Fibroblast of lung (primary cell): ENCODE results near the gene COPE. TPM values are rescaled to one million over a fixed set of nuclear protein-coding genes. Genes with fewer than 3 reads are reported as not detected.

Experiments used
- DNase-seq, 2 donors: peaks; one replicate each; pipeline versions ENCODE4 v3.0.0 to v3.0.0-alpha.2; 2010; ENCODE audit warnings: low read depth in 2 of 2
- H2AFZ ChIP-seq: 2 replicates; pipeline ENCODE4 v1.5.1; 2012; ENCODE audit warnings: low read length, control low read depth, inconsistent platforms
- H3K27ac ChIP-seq: 2 replicates; pipeline ENCODE4 v1.5.1; 2011; ENCODE audit warnings: low read length, control low read depth; ENCODE audit not compliant: insufficient read depth
- H3K27me3 ChIP-seq: 2 replicates; pipeline ENCODE4 v1.5.1; 2011; ENCODE audit warnings: mild to moderate bottlenecking, low read length; ENCODE audit not compliant: control insufficient read depth, insufficient read depth
- H3K36me3 ChIP-seq: 2 replicates; pipeline ENCODE4 v1.5.1; 2011; ENCODE audit warnings: low read length; ENCODE audit not compliant: control insufficient read depth, insufficient read depth
- H3K4me1 ChIP-seq: 2 replicates; pipeline ENCODE4 v1.5.1; 2011; ENCODE audit warnings: low read length; ENCODE audit not compliant: control insufficient read depth, insufficient read depth; ENCODE audit errors: extremely low read depth
- H3K4me2 ChIP-seq: 2 replicates; pipeline ENCODE4 v1.5.1; 2011; ENCODE audit warnings: low read length, control low read depth; ENCODE audit not compliant: insufficient read depth; ENCODE audit errors: extremely low read depth
- H3K4me3 ChIP-seq, 4 experiments: fragments of 200-600 bp in 1 of 4; sonication (generic) in 1 of 4; replicated peaks in 1 of 4; 2 replicates each; pipeline ENCODE4 v1.5.1; 2011 to 2016; ENCODE audit warnings: low read length in 4 of 4, low read depth in 3 of 4, mild to moderate bottlenecking in 3 of 4, control low read depth in 2 of 4, inconsistent platforms in 1 of 4, mixed read lengths in 1 of 4; ENCODE audit not compliant: insufficient read depth in 1 of 4; ENCODE audit errors: control extremely low read depth in 1 of 4
- H3K79me2 ChIP-seq: 2 replicates; pipeline ENCODE4 v1.5.1; 2012; ENCODE audit warnings: mild to moderate bottlenecking, low read length, inconsistent platforms; ENCODE audit not compliant: control insufficient read depth, insufficient read depth
- H3K9ac ChIP-seq: 2 replicates; pipeline ENCODE4 v1.5.1; 2011; ENCODE audit warnings: mild to moderate bottlenecking, low read length, control low read depth; ENCODE audit not compliant: insufficient read depth
- H3K9me3 ChIP-seq: 2 replicates; pipeline ENCODE4 v1.5.1; 2012; ENCODE audit warnings: low read depth, low read length; ENCODE audit not compliant: control insufficient read depth, insufficient read depth
- H4K20me1 ChIP-seq: 2 replicates; pipeline ENCODE4 v1.5.1; 2011; ENCODE audit warnings: low read length; ENCODE audit not compliant: control insufficient read depth, insufficient read depth; ENCODE audit errors: extremely low read depth
- EZH2 ChIP-seq: IDR thresholded peaks from 2 replicates; pipeline ENCODE4 v1.5.1; 2012; ENCODE audit warnings: low read length, control low read depth, mild to moderate bottlenecking; ENCODE audit errors: missing control alignments
- polyA plus RNA-seq, 2 donors: library from polyadenylated mRNA; depleted of rRNA in 1 of 2; stranded (reverse) in 1 of 2; unstranded in 1 of 2; fragments of >200 nt; gene quantifications; 2 replicates each; pipeline ENCODE4 v1.2.1, GENCODE V29; 2011 to 2012; ENCODE audit warnings: missing spikeins in 1 of 2
- total RNA-seq: library from RNA; depleted of rRNA; stranded (reverse); fragments of >200 nt; gene quantifications from 2 replicates; pipeline ENCODE4 v1.2.1, GENCODE V29; 2014
- TF ChIP-seq, protein P1 (sequence below), 2 donors: IDR thresholded peaks in 1 of 2; conservative IDR thresholded peaks in 1 of 2; 1 replicate in 1 of 2; 2 replicates in 1 of 2; pipeline ENCODE4 v1.5.1; 2011 to 2012; ENCODE audit warnings: low read length in 2 of 2, control low read depth in 1 of 2, inconsistent platforms in 1 of 2, low read depth in 1 of 2, mild to moderate bottlenecking in 1 of 2

The COPE gene
- total and polyA plus RNA-seq, 2 donors (not counting 1 experiment from before 2014, with no cell fraction given): 146 to 182 TPM

DNA sequence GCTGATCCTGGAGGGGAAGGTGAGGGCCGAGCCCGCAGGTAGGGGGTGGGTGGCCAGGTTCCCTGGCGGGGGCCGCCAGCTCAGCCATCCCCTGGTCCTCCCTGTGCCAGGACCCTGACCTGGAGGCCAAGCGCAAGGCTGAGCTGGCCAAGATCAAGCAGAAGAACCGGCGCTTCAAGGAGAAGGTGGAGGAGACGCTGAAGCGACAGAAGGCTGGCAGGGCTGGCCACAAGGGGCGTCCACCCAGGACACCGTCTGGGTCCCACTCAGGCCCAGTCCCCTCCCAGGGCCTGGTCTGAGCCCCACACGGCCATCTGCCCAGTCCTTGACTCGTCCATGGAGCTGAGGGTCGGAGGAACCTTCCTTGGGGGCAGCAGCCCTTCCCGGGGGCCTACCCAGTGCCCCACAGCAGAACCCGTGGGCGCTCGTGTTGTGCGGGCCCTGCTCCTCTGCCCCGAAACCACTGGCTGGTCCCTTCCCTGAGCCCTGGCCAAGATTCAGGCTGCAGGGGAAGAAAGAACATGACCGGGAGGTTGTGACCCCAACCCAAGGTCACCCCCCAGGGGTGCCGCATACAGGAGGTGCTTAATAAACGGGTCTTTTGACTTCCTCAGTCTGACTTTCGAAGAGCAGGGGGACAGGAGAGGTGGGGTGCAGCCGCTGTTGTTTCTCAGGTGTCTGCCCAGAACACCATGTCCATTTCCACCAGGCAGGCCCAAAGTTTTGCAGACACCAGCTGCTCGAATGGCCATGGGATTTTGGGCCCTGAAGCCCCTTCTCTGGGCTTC, 9.0 kb upstream of the COPE start:
- Histone ChIP-seq H3K4me2 (no peak overlapping the region), H3K27ac (no peak overlapping the region), H3K9me3 (no peaks in the 10 kb centered on the region), H3K79me2 (no peaks in the 10 kb centered on the region), H3K9ac (no peak overlapping the region), H3K36me3 (peaks cover 35% of the 10 kb centered on the region), H3K4me3 (no peak overlapping the region), H4K20me1 (no peaks in the 10 kb centered on the region), H3K27me3 (no peaks in the 10 kb centered on the region), H2AFZ (no peak overlapping the region), H3K4me1 (no peaks in the 10 kb centered on the region)
- TF ChIP-seq, protein P1, sequence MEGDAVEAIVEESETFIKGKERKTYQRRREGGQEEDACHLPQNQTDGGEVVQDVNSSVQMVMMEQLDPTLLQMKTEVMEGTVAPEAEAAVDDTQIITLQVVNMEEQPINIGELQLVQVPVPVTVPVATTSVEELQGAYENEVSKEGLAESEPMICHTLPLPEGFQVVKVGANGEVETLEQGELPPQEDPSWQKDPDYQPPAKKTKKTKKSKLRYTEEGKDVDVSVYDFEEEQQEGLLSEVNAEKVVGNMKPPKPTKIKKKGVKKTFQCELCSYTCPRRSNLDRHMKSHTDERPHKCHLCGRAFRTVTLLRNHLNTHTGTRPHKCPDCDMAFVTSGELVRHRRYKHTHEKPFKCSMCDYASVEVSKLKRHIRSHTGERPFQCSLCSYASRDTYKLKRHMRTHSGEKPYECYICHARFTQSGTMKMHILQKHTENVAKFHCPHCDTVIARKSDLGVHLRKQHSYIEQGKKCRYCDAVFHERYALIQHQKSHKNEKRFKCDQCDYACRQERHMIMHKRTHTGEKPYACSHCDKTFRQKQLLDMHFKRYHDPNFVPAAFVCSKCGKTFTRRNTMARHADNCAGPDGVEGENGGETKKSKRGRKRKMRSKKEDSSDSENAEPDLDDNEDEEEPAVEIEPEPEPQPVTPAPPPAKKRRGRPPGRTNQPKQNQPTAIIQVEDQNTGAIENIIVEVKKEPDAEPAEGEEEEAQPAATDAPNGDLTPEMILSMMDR (conservative IDR thresholded peaks at IDR 0.05 in 1 of 2, IDR thresholded peaks at IDR 0.05 in 1 of 2; ENCODE audit: low read depth in 1 of 2, low read length in 2 of 2): no peak
- TF ChIP-seq EZH2: no peak
- DNase-seq: no peak

- TF ChIP-seq, protein P1 (conservative IDR thresholded peaks at IDR 0.05 in 1 of 2, IDR thresholded peaks at IDR 0.05 in 1 of 2; ENCODE audit: low read depth in 1 of 2, low read length in 2 of 2): no peak
- no peak for TF ChIP-seq EZH2
- H3K27me3 ChIP-seq: no peaks in the 10 kb centered on the region
- H3K79me2 ChIP-seq: peaks cover 13% of the 10 kb centered on the region
- H3K27ac ChIP-seq: no peak overlapping the region
- H4K20me1 ChIP-seq: no peaks in the 10 kb centered on the region
- DNase-seq: no peak
- peaks cover 4% of the 10 kb centered on the region for H3K4me1 ChIP-seq
- peaks cover 32% of the 10 kb centered on the region for H3K36me3 ChIP-seq
- no peak overlapping the region for H3K4me2 ChIP-seq
- H3K4me3 ChIP-seq: no peak overlapping the region
- H2AFZ ChIP-seq: no peak overlapping the region
- no peaks in the 10 kb centered on the region for H3K9me3 ChIP-seq
- no peak overlapping the region for H3K9ac ChIP-seq
Measured at GRCh38 chr19:18924684-18925213, 5.6 kb upstream of the COPE start.

DNA sequence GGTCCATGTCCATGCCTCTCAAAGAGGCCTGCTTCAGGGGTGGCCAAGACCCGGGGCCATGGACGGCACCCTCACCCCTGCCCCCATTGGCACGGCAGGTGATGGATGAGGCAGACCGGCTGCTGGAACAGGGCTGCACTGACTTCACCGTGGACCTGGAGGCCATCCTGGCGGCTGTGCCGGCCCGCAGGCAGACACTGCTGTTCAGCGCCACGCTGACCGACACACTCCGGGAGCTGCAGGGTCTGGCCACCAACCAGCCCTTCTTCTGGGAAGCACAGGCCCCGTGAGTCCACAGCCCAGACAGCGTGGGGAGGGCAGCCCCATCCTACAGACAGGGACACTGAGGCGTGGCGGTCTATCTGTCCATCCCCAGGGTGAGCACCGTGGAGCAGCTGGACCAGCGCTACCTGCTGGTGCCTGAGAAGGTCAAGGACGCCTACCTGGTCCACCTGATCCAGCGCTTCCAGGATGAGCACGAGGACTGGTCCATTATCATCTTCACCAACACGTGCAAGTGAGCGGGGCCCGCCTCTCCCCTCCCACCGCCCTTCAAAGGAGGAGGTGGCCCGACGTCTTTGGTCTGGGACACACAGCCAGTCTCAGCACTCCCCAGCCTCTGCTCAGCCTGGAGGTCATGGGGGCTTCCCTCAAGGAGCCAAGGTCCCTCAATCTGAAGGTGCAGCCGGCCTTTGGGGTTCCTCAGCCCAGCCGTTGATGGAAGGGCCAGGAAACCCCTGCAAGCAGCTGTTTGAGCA, 3.2 kb upstream of the COPE start:
- no peak overlapping the region for H3K4me3 ChIP-seq
- H3K36me3 ChIP-seq: peaks cover 20% of the 10 kb centered on the region
- no peak for DNase-seq
- no peak for TF ChIP-seq EZH2
- TF ChIP-seq, protein P1 (conservative IDR thresholded peaks at IDR 0.05 in 1 of 2, IDR thresholded peaks at IDR 0.05 in 1 of 2; ENCODE audit: low read depth in 1 of 2, low read length in 2 of 2): no peak
- H3K9ac ChIP-seq: no peak overlapping the region
- no peak overlapping the region for H2AFZ ChIP-seq
- H3K9me3 ChIP-seq: no peaks in the 10 kb centered on the region
- no peak overlapping the region for H3K4me2 ChIP-seq
- H3K4me1 ChIP-seq: peaks cover 4% of the 10 kb centered on the region
- H3K27ac ChIP-seq: no peak overlapping the region
- H3K27me3 ChIP-seq: no peaks in the 10 kb centered on the region
- peaks cover 30% of the 10 kb centered on the region for H3K79me2 ChIP-seq
- H4K20me1 ChIP-seq: no peaks in the 10 kb centered on the region
